Measurements from ENCODE around the gene WNT9A.

WNT9A gene

DNA sequence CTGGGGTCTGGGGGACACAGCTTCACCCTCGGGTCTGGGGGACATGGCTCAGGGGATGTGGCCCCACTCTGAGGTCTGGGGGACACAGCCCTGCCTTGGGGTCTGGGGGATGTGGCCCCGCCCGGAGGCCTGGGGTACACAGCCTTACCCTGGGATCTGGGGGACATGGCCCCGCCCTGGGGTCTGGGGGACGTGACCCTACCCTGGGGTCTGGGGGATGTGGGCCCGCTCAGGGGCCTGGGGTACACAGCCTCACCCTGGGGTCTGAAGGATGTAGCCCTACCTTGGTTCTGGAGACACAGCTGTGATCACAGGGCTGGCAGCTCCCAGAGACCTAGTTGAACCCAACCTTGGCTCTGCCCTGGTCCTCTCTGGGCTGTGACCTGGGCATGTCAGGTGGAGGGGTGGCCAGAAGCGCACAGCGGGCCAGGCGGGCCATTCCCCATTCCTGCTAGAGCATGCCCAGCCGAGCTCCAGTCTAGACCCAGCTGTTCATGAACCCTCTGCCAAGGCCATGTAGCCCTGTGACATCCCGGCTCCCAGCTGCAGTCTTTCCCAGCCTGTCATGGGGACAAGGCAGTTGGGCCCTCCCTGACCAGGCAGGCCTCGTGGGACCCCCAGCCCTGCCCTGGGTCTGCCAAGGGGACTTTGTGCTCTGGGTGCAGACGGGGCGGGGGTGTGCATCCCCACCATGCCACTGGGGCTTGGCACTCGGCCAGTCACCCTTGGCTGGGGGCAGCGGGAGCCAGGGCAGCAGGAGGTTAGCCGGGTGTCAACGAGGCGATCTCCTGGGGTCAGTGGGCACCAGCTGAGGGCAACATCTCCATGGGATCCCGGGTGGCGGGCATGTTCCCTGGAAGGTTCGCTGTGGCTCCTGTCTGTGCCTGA, 43.9 kb downstream of the WNT9A start:
- no peak for DNase-seq

DNA sequence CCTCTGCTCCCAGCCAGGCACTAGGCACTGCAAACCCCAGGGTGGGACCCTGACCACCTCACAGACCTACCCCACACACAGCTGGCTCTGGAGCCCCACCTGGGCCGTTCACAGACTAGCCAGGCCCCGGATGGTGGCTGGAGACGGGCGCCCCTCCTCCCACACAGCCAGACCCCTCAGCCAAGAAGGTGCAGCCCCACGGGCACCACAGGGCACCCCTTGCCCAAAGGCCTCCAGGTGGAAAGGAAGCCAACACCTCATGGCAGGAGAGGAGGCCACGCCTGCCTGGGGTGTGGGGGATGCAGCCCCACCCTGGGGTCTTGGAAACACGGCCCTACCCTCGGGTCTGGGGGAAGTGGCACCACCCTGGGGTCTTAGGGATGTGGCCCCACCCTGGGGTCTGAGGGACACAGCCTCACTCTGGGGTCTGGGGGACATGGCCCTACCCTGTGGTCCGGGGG, 44.6 kb downstream of the WNT9A start:
- no peaks in the 10 kb centered on the region for H3K79me2 ChIP-seq (ENCODE audit: low read length)
- no peaks in the 10 kb centered on the region for H4K20me1 ChIP-seq (ENCODE audit: insufficient read depth, low read length)
- H3K4me2 ChIP-seq (ENCODE audit: low read depth, low read length): no peak overlapping the region
- no peaks in the 10 kb centered on the region for H3K9me3 ChIP-seq (replicated peaks; ENCODE audit: insufficient read depth, low read length)
- no peak overlapping the region for H3K9ac ChIP-seq (ENCODE audit: low read length)
- H3K4me1 ChIP-seq (ENCODE audit: low read length): no peaks in the 10 kb centered on the region
- no peaks in the 10 kb centered on the region for H3K9me2 ChIP-seq (replicated peaks; ENCODE audit: insufficient read depth, low read length)
- no peak for DNase-seq
- TF ChIP-seq EZH2 (optimal IDR thresholded peaks at IDR 0.05; ENCODE audit: low read depth, low read length) (no peak), EZH2phosphoT487 (IDR thresholded peaks at IDR 0.05; ENCODE audit: low read length) (no peak)
- TF ChIP-seq, protein P1, sequence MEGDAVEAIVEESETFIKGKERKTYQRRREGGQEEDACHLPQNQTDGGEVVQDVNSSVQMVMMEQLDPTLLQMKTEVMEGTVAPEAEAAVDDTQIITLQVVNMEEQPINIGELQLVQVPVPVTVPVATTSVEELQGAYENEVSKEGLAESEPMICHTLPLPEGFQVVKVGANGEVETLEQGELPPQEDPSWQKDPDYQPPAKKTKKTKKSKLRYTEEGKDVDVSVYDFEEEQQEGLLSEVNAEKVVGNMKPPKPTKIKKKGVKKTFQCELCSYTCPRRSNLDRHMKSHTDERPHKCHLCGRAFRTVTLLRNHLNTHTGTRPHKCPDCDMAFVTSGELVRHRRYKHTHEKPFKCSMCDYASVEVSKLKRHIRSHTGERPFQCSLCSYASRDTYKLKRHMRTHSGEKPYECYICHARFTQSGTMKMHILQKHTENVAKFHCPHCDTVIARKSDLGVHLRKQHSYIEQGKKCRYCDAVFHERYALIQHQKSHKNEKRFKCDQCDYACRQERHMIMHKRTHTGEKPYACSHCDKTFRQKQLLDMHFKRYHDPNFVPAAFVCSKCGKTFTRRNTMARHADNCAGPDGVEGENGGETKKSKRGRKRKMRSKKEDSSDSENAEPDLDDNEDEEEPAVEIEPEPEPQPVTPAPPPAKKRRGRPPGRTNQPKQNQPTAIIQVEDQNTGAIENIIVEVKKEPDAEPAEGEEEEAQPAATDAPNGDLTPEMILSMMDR (IDR thresholded peaks at IDR 0.05; ENCODE audit: low read length): no peak
- H3F3A ChIP-seq (ENCODE audit: insufficient read depth, low read length): no peaks in the 10 kb centered on the region
- no peaks in the 10 kb centered on the region for H3K27me3 ChIP-seq (replicated peaks; ENCODE audit: insufficient read depth, low read length)
- no peak overlapping the region for H3K4me3 ChIP-seq (ENCODE audit: low read length)
- H3K36me3 ChIP-seq (replicated peaks; ENCODE audit: insufficient read depth, low read length): no peaks in the 10 kb centered on the region
- no peak overlapping the region for H3K27ac ChIP-seq (ENCODE audit: low read length)
- no peak overlapping the region for H2AFZ ChIP-seq (ENCODE audit: low read length)

More for the DNA sequence above, 43.9 kb downstream of the WNT9A start:
- no peaks in the 10 kb centered on the region for H3K79me2 ChIP-seq (ENCODE audit: low read length)
- H3K36me3 ChIP-seq (replicated peaks; ENCODE audit: insufficient read depth, low read length): no peaks in the 10 kb centered on the region
- H2AFZ ChIP-seq (ENCODE audit: low read length): no peak overlapping the region
- no peaks in the 10 kb centered on the region for H3K4me1 ChIP-seq (ENCODE audit: low read length)
- H3K4me2 ChIP-seq (ENCODE audit: low read depth, low read length): no peak overlapping the region
- no peak overlapping the region for H3K9ac ChIP-seq (ENCODE audit: low read length)
- H3K9me3 ChIP-seq (replicated peaks; ENCODE audit: insufficient read depth, low read length): no peaks in the 10 kb centered on the region
- H3K27me3 ChIP-seq (replicated peaks; ENCODE audit: insufficient read depth, low read length): no peaks in the 10 kb centered on the region
- no peak overlapping the region for H3K27ac ChIP-seq (ENCODE audit: low read length)
- no peaks in the 10 kb centered on the region for H4K20me1 ChIP-seq (ENCODE audit: insufficient read depth, low read length)
- TF ChIP-seq EZH2 (optimal IDR thresholded peaks at IDR 0.05; ENCODE audit: low read depth, low read length) (no peak), EZH2phosphoT487 (IDR thresholded peaks at IDR 0.05; ENCODE audit: low read length) (no peak)
- TF ChIP-seq, protein P1 (IDR thresholded peaks at IDR 0.05; ENCODE audit: low read length): no peak
- H3K9me2 ChIP-seq (replicated peaks; ENCODE audit: insufficient read depth, low read length): no peaks in the 10 kb centered on the region
- no peak overlapping the region for H3K4me3 ChIP-seq (ENCODE audit: low read length)
- no peaks in the 10 kb centered on the region for H3F3A ChIP-seq (ENCODE audit: insufficient read depth, low read length)

DNA sequence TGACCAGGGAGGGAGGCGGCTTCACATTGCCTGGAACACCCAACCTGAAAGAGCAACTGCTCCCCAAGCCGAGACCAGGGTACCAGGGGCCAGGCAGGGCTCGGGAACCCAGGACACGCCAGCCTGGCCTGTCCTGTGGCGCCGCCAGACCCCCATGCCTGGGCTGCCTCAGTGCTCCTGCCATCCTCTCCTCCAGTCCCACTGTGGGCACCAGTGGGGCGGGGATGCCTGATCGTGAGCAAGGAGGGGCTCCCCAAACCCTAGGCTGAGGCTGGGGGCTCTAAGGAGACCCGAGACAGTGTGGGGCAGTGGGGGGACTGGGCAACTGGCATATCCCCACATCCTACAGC, 45.1 kb downstream of the WNT9A start:
- no peak overlapping the region for H3K27ac ChIP-seq (ENCODE audit: low read length)
- DNase-seq: no peak
- H4K20me1 ChIP-seq (ENCODE audit: insufficient read depth, low read length): no peaks in the 10 kb centered on the region
- H3K79me2 ChIP-seq (ENCODE audit: low read length): no peaks in the 10 kb centered on the region
- no peak overlapping the region for H3K4me3 ChIP-seq (ENCODE audit: low read length)
- no peaks in the 10 kb centered on the region for H3K4me1 ChIP-seq (ENCODE audit: low read length)
- no peak overlapping the region for H3K9ac ChIP-seq (ENCODE audit: low read length)
- no peak for TF ChIP-seq EZH2 (optimal IDR thresholded peaks at IDR 0.05; ENCODE audit: low read depth, low read length)
- TF ChIP-seq, protein P1 (IDR thresholded peaks at IDR 0.05; ENCODE audit: low read length): no peak
- TF ChIP-seq EZH2phosphoT487 (IDR thresholded peaks at IDR 0.05; ENCODE audit: low read length): no peak
- no peaks in the 10 kb centered on the region for H3F3A ChIP-seq (ENCODE audit: insufficient read depth, low read length)
- H3K36me3 ChIP-seq (replicated peaks; ENCODE audit: insufficient read depth, low read length): no peaks in the 10 kb centered on the region
- peaks cover 3% of the 10 kb centered on the region; the same call in 1 of the 2 replicates for H3K27me3 ChIP-seq (replicated peaks; ENCODE audit: insufficient read depth, low read length)
- H3K4me2 ChIP-seq (ENCODE audit: low read depth, low read length): no peak overlapping the region
- H2AFZ ChIP-seq (ENCODE audit: low read length): no peak overlapping the region
- H3K9me2 ChIP-seq (replicated peaks; ENCODE audit: insufficient read depth, low read length): no peaks in the 10 kb centered on the region
- no peaks in the 10 kb centered on the region for H3K9me3 ChIP-seq (replicated peaks; ENCODE audit: insufficient read depth, low read length)
